B cell (primary cell): ENCODE results near the gene CNTNAP4. TPM values are rescaled to one million over a fixed set of nuclear protein-coding genes. Genes with fewer than 3 reads are reported as not detected.

Experiments
- ATAC-seq: fragments of 200-7000 bp; cut with Tn5 transposase; one replicate; pipeline ENCODE4 v1.10.0; 2021; ENCODE audit warnings: low read depth, mild to moderate bottlenecking, moderate number of reproducible peaks, moderate library complexity
- CTCF ChIA-PET: fragments of 350-600 bp; sonication (Branson Sonifier 250); formaldehyde crosslinking; loops from one replicate; lab custom pipeline; 2021; ENCODE audit warnings: antibody characterized with exemption, inconsistent platforms; lab: Charles Lee
- POLR2A ChIA-PET: fragments of 350-600 bp; sonication (Branson Sonifier 250); formaldehyde crosslinking; loops from one replicate; lab custom pipeline; 2021; ENCODE audit warnings: antibody characterized with exemption; lab: Charles Lee
- DNase-seq: peaks from one replicate; pipeline ENCODE4 v3.0.0; 2013
- H2AFZ ChIP-seq: 2 replicates; pipeline ENCODE4 v1.6.1; 2012; ENCODE audit warnings: mild to moderate bottlenecking, low read depth, low read length; ENCODE audit not compliant: insufficient read depth, poor library complexity, severe bottlenecking
- H3K27ac ChIP-seq, 2 donors: 1 replicate in 1 of 2; 2 replicates in 1 of 2; pipeline ENCODE4 v1.5.1; 2012 to 2013; ENCODE audit warnings: low read length in 2 of 2, mild to moderate bottlenecking in 2 of 2, moderate library complexity in 1 of 2
- H3K27me3 ChIP-seq, 4 experiments: fragments of 200-600 bp in 1 of 4; sonication (generic) in 1 of 4; replicated peaks in 1 of 4; 1 replicate in 2 of 4; 2 replicates in 2 of 4; pipeline versions ENCODE4 v1.6.1 to v1.7.0; 2013 to 2016; ENCODE audit warnings: low read length in 3 of 4, mild to moderate bottlenecking in 2 of 4, mixed read lengths in 1 of 4, moderate library complexity in 1 of 4; ENCODE audit not compliant: insufficient read depth in 4 of 4, control insufficient read depth in 3 of 4; ENCODE audit errors: control extremely low read depth in 1 of 4
- H3K36me3 ChIP-seq, 2 experiments: replicated peaks in 1 of 2; 1 replicate in 1 of 2; 2 replicates in 1 of 2; pipeline versions ENCODE4 v1.6.1 to v1.7.1; 2013; ENCODE audit warnings: low read length in 1 of 2; ENCODE audit not compliant: insufficient read depth in 2 of 2, control insufficient read depth in 1 of 2; ENCODE audit errors: control extremely low read depth in 1 of 2, extremely low read depth in 1 of 2
- H3K4me1 ChIP-seq, 2 donors: fragments of 200-600 bp in 1 of 2; sonication (generic) in 1 of 2; 1 replicate in 1 of 2; 2 replicates in 1 of 2; pipeline versions ENCODE4 v1.5.1 to v1.6.1; 2013 to 2017; ENCODE audit warnings: low read length in 2 of 2; ENCODE audit not compliant: control insufficient read depth in 2 of 2, insufficient read depth in 2 of 2
- H3K4me2 ChIP-seq: replicated peaks from 2 replicates; pipeline ENCODE3; 2012; ENCODE audit warnings: mild to moderate bottlenecking, low read depth, low read length; ENCODE audit not compliant: poor library complexity, severe bottlenecking
- H3K4me3 ChIP-seq, 5 experiments: fragments of 200-600 bp in 1 of 5; sonication (generic) in 1 of 5; 1 replicate in 3 of 5; 2 replicates in 2 of 5; pipeline versions ENCODE4 v1.5.1 to v1.7.0; 2011 to 2016; ENCODE audit warnings: low read length in 4 of 5, mild to moderate bottlenecking in 4 of 5, low read depth in 2 of 5, control low read depth in 1 of 5, moderate library complexity in 1 of 5; ENCODE audit not compliant: insufficient read depth in 1 of 5; ENCODE audit errors: control extremely low read depth in 1 of 5, extremely low read depth in 1 of 5
- H3K79me2 ChIP-seq: fragments of 200-600 bp; sonication (generic); one replicate; pipeline ENCODE4 v1.6.0; 2016; ENCODE audit warnings: low read length; ENCODE audit not compliant: control insufficient read depth, insufficient read depth
- H3K9ac ChIP-seq: fragments of 200-600 bp; sonication (generic); 2 replicates; pipeline ENCODE4 v1.6.1; 2017; ENCODE audit warnings: mild to moderate bottlenecking, low read length, moderate library complexity
- H3K9me3 ChIP-seq, 3 donors: one replicate each; pipeline versions ENCODE4 v1.6.1 to v1.7.1; 2013; ENCODE audit warnings: low read length in 2 of 3; ENCODE audit not compliant: control insufficient read depth in 2 of 3, insufficient read depth in 1 of 3; ENCODE audit errors: control extremely low read depth in 1 of 3
- H4K20me1 ChIP-seq: 2 replicates; pipeline ENCODE4 v1.6.0; 2012; ENCODE audit warnings: mild to moderate bottlenecking, low read length; ENCODE audit not compliant: insufficient read depth, control insufficient read depth, poor library complexity, severe bottlenecking
- H3K27ac Mint-ChIP-seq: one replicate; pipeline ENCODE4 v1.8.0; 2021; ENCODE audit warnings: mixed read lengths
- H3K27me3 Mint-ChIP-seq: one replicate; pipeline ENCODE4 v1.8.0; 2021; ENCODE audit warnings: mixed read lengths
- H3K4me1 Mint-ChIP-seq: one replicate; pipeline ENCODE4 v1.8.0; 2021; ENCODE audit warnings: mixed read lengths
- H3K4me3 Mint-ChIP-seq: one replicate; pipeline ENCODE4 v1.8.0; 2021; ENCODE audit warnings: mixed read lengths
- H3K9me3 Mint-ChIP-seq: one replicate; pipeline ENCODE4 v1.8.0; 2022; ENCODE audit warnings: mixed read lengths; ENCODE audit not compliant: insufficient read depth
- EZH2 ChIP-seq: IDR thresholded peaks from 2 replicates; pipeline ENCODE4 v1.6.1; 2012; ENCODE audit warnings: borderline replicate concordance, low read depth, mild to moderate bottlenecking, moderate library complexity, low read length; ENCODE audit not compliant: insufficient read depth, poor library complexity, severe bottlenecking
- WGBS: methylation state at CpG from one replicate; pipeline ENCODE4 v1.1.5; 2013; ENCODE audit warnings: missing lambda C conversion rate; ENCODE audit not compliant: insufficient coverage; 5-methylcytosine and 5-hydroxymethylcytosine counted together
- intact Hi-C: fragments of 100-400 bp; cut with micrococcal nuclease; formaldehyde crosslinking; loops from one replicate; pipeline ENCODE4 v1.10.0; 2022
- polyA plus RNA-seq: library from polyadenylated mRNA; depleted of rRNA; stranded (reverse); fragments of >200 nt; gene quantifications from 2 replicates; pipeline ENCODE4 v1.2.3, GENCODE V29; 2012
- total RNA-seq, 2 donors: library from RNA; stranded (reverse); fragments of 120-200 nt in 1 of 2; gene quantifications; 1 replicate in 1 of 2; 2 replicates in 1 of 2; pipeline versions ENCODE4 v1.2.3 to v1.2.4, GENCODE V29; 2013 to 2022
- TF ChIP-seq, protein P1 (sequence below): fragments of 200-600 bp; IDR thresholded peaks from one replicate; pipeline ENCODE4 v1.8.0; 2022; ENCODE audit warnings: antibody characterized with exemption, mild to moderate bottlenecking

The CNTNAP4 gene
- total and polyA plus RNA-seq, 2 donors (not counting 1 experiment from before 2014, with no cell fraction given) = 0.06 TPM; not detected in 1

DNA sequence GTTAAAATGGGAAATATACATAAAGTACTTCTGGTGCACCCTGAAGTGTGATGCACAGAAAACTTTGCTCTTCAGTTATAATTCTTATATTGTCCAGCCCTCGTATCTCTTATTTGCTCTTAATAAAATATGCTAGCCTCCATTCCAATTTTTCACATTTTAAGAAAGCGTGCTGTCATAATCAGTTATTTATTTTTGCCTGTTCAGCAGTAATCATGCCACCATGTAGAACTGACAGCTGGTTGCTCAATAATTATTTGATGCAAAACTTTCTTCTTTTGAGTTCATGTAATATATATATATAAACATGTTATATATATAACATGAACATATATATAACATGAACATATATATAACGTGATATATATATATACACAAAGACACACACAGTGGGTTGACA is 294.6 kb downstream of the CNTNAP4 start:
- TF ChIP-seq EZH2 = no peak
- TF ChIP-seq, protein P1, sequence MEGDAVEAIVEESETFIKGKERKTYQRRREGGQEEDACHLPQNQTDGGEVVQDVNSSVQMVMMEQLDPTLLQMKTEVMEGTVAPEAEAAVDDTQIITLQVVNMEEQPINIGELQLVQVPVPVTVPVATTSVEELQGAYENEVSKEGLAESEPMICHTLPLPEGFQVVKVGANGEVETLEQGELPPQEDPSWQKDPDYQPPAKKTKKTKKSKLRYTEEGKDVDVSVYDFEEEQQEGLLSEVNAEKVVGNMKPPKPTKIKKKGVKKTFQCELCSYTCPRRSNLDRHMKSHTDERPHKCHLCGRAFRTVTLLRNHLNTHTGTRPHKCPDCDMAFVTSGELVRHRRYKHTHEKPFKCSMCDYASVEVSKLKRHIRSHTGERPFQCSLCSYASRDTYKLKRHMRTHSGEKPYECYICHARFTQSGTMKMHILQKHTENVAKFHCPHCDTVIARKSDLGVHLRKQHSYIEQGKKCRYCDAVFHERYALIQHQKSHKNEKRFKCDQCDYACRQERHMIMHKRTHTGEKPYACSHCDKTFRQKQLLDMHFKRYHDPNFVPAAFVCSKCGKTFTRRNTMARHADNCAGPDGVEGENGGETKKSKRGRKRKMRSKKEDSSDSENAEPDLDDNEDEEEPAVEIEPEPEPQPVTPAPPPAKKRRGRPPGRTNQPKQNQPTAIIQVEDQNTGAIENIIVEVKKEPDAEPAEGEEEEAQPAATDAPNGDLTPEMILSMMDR = no peak
- DNase-seq (no peak), ATAC-seq (no peak)
- Mint-ChIP-seq H3K27me3 (no peaks in the 10 kb centered on the region), H3K4me1 (no peaks in the 10 kb centered on the region), H3K4me3 (no peak overlapping the region), H3K9me3 (no peaks in the 10 kb centered on the region), H3K27ac (no peak overlapping the region)
- no peaks in the 10 kb centered on the region for H3K36me3 ChIP-seq
- H3K4me2 ChIP-seq = no peak overlapping the region
- no CpG with 5 or more reads among the region's 3 CpGs for WGBS
- no peak overlapping the region for H3K27ac ChIP-seq
- CTCF ChIA-PET = no interaction called here
- H4K20me1 ChIP-seq = no peaks in the 10 kb centered on the region
- H2AFZ ChIP-seq = no peak overlapping the region
- no peaks in the 10 kb centered on the region for H3K79me2 ChIP-seq
- intact Hi-C loops = no loop called here
- no peaks in the 10 kb centered on the region for H3K9me3 ChIP-seq
- H3K4me3 ChIP-seq = no peak overlapping the region
- H3K9ac ChIP-seq = no peak overlapping the region
- no peaks in the 10 kb centered on the region for H3K27me3 ChIP-seq
- POLR2A ChIA-PET = no interaction called here
- H3K4me1 ChIP-seq = no peaks in the 10 kb centered on the region

DNA sequence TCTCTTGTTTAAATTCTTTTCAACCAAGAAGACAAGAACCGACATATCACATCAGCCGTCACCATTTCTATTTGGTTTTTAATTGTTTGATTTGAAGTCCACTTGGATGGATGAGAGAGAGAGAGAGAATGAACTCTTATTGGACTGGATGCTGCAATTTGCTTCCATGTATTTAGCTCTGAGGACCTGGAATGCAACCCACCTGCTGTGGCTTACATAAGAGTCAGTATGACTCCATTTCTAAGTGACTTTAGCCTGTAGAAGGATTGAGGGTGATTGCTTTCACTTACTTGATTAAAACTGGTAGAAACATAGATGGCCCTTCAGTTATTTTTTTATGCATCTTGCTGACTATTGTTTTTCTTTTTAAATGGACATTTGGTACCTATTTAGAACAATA is 296.1 kb downstream of the CNTNAP4 start:
- Histone ChIP-seq H3K27ac (no peak overlapping the region), H3K4me1 (no peaks in the 10 kb centered on the region), H3K79me2 (no peaks in the 10 kb centered on the region), H4K20me1 (no peaks in the 10 kb centered on the region), H2AFZ (no peak overlapping the region), H3K36me3 (no peaks in the 10 kb centered on the region), H3K9me3 (no peaks in the 10 kb centered on the region), H3K4me2 (no peak overlapping the region), H3K9ac (no peak overlapping the region), H3K4me3 (no peak overlapping the region), H3K27me3 (no peaks in the 10 kb centered on the region)
- ATAC-seq (no peak), DNase-seq (no peak)
- Mint-ChIP-seq H3K27ac (no peak overlapping the region), H3K9me3 (no peaks in the 10 kb centered on the region), H3K4me3 (no peak overlapping the region), H3K27me3 (no peaks in the 10 kb centered on the region), H3K4me1 (no peaks in the 10 kb centered on the region)
- TF ChIP-seq, protein P1 = no peak
- TF ChIP-seq EZH2 = no peak
- ChIA-PET POLR2A (no interaction called here), CTCF (no interaction called here)
- intact Hi-C loops = no loop called here
- WGBS = no CpG with 5 or more reads among the region's 2 CpGs
